GM18498 (cell line): Measurements from ENCODE around the gene PDE4B.
"Not testable (repeated sequence)": the region's sequence is repeated elsewhere in the genome, so short reads cannot be mapped to it uniquely, and the experiment has no call there.

Experiments used
- ATAC-seq: cut with Tn5 transposase; IDR thresholded peaks from one replicate; pipeline ENCODE4 v1.9.1; 2021; ENCODE audit warnings: mild to moderate bottlenecking, moderate library complexity; ENCODE audit not compliant: unreplicated experiment

Gene PDE4B

DNA sequence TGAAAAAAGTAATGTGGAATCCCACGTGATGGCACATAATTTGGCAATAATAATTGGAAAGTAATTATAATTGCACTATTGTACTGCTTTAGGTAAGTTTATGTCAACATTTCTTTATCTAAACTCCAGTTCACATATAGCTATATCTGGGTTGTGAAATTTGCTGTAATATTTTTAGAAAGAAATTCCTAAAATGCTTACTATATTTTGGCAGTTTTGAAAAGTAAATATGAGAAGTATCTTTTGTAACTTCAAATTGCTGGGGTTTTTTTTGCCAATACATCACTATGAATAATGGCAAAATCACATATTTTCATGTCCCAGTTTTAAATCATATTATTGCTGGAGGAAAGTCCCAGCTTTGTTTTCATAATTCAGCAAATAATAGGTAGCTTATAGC, 197.5 kb downstream of the PDE4B start:
- ATAC-seq: no peak

DNA sequence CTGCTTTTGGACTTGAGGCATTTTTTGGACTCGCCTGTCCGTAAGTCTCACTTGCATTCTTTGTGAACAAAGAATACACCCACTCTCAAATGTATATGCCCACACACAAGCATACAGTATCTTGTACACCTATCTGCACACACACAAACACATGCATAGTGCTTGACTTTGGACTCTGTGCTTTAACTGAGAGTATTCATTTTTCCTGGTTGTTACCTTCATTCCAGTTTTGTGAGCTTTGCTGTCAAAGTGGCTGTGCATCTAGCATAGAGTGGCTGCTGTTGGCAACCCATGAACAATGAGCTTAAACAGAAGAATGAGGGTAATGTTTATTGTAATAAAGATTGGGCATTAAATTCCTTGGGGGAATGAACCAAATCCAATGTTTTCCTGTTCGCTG, 199.0 kb downstream of the PDE4B start:
- ATAC-seq: no peak

DNA sequence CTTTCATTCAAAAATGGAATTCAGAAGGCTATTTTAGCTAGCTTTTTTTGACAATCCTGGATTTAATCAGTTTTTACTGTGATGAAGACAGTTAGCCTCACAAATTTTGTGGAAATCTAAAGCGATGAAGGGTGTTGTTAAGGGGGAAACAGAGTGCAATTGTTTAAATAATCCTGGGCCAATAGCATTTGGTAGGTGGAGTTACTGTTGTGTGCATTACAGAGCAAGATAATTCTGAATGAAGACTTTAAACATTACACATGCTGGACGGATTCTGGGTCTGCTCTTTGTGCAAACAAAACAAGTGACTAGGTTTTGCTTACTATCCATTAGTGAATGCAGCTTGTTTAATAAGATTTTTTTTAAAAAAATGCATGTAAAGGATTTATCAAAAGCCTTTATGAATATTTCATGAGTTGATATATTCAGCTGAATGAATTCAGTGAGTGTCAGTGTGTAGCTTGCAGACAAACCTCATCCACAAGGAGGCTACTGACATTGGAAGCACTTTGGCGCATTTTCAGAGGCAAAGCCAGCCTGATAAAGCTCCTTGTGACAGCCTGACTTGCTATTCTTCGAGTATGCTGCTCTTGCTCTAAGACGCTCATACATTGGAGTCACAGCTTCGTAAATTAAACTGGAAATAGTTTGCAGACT, 199.6 kb downstream of the PDE4B start:
- no peak for ATAC-seq

DNA sequence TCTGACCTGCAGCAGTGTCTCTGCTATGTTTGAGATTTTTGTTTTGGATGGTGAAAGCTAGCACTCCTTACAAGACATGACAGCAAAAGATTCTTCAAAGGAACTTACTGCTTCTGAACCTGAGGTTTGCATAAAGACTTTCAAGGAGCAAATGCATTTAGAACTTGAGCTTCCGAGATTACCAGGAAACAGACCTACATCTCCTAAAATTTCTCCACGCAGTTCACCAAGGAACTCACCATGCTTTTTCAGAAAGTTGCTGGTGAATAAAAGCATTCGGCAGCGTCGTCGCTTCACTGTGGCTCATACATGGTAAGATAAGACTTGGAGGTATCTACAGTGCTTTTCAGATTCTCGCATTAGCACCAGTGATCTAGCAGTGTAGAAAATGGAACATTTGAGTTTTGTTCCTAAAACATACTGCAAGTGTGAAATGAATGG, 200.2 kb downstream of the PDE4B start:
- ATAC-seq: no peak

DNA sequence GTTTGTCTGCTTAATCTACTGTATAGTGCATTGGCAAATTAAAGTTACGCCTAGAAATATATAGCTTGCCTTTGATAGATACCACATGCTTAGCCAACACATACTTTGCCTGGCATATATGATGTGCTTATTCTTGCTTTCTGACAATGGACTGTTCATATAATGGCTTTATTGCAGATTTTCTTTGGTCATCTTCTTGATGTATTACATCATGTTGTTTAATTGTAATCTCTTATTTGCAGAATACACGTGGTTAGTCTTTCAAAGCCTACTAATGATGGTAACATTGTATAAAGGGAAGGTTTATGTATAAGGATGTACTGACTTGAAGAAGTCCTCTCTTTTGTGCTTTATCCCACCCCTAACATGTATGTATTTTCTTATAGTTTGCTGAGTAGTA, 201.5 kb downstream of the PDE4B start:
- no peak for ATAC-seq

DNA sequence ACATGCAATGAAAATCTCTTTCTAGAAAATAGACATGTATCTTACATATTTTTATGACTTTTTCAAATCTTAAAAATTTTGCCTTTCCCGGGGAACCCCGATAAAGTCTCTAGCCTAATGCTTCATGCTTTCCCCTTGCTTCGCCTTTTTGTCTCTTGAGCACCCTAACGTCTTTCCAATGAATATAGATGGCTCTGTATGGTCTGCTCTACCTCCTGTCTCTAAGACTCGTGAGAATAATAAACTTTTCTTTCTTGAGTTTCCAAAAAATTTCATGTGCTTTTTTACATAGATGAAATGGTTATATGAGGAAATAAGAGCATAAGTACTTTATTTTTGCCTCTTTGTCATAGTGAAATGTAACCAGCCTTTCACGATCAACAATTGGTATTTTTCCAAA, 202.6 kb downstream of the PDE4B start:
- no peak for ATAC-seq

DNA sequence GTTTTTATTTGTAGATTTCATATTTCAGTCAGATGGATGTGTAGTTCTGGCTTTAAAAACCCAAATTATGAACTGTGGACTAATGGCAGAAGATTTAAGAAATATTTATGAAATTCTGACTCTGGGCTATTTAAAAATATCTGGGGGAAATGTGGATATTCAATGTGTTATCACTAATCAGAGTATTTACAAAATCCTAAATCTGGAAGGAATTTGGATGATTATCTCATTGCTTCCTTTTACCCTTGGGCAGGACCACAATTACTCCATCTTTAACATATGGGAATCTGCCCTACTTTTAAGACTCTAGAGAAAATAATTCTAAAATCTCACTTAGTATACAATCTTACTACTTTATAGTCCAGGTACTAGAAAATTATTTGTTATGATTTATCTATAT, 203.2 kb downstream of the PDE4B start:
- ATAC-seq: no peak

DNA sequence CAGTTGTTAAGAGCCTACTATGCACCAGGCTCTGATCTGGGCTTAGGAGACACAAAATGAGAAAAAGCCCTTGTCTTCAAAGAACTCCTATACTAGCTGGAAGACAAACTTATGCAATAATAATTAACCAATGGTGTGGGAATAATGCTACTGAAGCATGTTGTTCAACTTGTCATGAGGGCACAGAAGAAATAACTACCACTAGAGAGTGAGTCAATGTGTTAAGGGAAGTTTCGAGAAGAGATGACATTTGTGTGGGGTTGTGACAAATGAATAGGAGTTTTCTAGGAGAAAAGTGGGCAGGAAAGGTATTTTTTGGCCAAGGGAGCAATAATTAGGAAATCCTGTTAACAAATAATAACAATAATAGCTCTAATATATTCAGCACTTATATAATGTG, 205.0 kb downstream of the PDE4B start:
- ATAC-seq: no peak

DNA sequence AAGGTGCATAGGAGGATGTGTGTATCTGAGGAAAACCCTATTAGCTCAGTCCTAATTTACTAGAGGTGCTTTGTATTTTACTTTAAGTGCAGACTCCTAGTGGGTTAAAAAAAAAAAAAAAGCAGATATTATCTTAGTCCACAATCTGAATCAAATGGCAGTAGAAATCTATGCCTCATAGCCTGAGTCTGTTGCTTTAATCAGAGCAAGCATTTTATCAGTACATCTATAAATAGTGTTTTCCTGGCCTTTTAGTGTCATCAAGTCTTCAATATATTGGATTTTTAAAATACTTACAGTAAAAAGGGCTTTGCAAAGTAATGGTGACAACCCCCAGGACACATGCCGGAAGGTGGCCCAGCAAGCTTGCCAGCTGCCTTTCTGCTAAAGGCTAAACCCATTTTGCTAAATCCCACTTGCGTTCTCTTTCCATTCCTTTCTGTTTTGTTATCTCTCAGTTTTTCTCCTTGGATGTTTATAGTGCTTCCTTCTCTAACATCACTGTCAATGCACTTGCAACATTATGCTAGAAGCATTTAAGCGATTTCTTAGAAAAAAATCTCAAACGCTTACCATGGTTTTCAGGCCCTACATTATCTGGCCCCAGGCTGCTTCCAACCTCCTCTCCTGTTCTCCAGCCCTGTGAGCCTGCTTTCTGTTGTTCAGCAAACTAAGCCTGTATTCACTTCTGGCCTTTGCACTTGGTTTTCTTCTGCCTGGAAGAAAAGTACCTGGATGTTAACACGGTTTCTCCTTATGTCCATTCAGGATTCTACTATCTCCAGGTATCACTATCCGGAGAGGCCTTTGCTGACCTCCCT, 206.3 kb downstream of the PDE4B start:
- ATAC-seq: no peak

DNA sequence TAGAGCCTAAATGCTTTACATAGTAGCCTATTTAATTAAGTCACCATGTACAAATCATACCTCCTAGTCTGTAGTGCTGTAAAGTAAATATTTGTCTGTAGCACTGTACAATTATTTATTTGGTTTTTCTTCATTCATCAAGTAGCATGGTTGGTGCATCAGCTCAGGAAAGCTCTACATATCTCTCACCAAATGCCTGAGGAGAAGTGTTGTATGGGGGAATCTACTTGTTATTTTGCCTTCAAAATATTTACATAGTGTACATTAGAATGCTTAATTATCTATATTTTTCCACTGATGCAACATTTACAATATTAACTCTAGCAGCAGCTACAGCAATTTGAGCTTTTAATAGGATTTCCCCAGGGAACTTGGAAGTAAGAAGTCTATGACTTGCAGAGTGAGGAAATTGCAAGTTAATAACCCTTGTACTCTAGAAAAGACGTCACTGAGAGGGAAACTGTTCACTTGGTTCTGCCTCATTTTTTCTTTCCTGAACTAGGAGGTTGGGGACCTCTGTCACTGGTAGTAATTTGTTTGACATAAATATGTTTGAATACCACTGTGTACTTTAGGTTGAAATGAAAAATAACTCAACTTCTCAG, 207.4 kb downstream of the PDE4B start:
- no peak for ATAC-seq

DNA sequence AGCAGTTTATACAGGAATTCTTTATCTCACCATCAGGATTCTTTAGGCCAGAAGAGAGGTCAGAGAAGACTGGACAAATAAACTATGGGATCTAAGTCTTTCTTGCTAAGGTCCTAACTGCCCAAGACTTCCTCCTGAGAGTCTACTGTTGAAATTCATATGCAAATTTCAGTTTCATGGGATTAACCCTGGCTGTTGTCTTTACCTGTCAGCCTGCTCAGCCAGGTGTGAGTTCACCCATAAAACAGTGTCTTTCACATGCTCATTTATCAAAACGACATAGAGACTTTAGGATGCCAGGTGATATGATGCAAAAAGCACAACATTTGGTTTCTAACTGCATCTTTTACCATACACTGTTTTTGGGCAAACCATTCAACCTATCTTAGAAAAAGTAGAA, 211.0 kb downstream of the PDE4B start:
- no peak for ATAC-seq

DNA sequence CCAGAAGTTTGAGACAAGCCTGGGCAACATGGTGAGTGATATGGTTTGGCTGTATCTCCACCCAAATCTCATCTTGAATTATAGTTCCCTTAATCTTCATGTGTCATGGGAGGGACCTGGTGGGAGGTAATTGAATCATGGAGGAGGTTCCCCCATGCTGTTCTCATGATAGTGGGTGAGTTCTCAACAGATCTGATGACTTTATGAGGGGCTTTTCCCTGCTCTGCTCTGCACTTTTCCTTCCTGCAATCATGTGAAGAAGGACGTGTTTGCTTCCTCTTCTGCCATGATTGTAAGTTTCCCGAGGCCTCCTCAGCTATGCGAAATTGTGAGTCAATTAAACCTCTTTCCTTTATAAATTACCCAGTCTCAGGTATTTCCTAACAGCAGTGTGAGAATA, 213.8 kb downstream of the PDE4B start:
- not testable (repeated sequence) for ATAC-seq

DNA sequence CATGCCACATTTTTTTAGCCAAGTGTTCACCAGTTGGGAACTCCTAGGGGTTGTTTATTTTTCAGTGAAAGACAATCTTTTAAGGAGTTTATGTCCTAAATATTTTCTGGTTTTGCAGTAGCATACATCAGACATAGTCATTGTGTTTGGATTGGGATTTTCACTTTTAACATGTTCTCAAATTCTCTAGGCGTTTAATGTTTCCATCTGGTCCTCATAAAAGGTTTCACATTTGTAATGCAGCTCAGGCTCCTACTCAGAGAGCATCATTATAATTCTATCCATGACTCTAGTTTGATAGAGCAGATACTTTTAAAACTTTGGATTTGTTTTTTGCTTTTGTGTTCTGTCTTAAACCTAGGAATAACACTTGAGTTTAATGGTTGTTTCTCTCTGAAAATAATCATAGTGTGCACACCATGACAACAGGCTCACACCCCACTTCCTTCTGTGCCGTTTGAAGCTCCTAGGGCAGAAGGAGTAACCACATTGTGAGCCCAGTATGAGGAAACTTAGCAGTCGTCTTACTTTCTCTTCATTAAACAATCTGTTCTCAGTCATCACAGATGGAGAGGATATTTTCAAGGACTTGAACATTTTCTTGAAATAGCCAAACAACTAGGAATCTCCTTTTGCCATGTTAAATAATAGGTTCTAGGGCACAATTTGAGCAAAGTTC, 219.6 kb downstream of the PDE4B start:
- ATAC-seq: no peak

DNA sequence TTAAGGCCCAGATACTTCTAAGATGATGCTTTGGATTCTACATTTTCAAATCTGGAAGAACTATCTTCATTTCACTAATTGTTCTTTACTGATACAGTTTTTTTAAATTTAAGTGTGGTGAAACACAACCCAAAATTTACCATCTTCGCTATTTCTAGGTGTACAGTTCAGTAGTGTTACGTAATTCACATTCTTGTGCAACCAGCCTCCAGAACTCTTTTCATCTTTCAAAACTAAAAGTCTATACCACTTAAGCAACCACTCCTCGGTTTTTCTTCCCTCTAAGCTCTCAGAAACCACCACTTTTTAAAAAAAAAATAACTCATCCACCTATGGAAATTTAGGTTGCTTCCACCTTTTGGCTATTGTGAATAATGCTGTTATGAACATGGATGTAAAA, 220.7 kb downstream of the PDE4B start:
- ATAC-seq: no peak

DNA sequence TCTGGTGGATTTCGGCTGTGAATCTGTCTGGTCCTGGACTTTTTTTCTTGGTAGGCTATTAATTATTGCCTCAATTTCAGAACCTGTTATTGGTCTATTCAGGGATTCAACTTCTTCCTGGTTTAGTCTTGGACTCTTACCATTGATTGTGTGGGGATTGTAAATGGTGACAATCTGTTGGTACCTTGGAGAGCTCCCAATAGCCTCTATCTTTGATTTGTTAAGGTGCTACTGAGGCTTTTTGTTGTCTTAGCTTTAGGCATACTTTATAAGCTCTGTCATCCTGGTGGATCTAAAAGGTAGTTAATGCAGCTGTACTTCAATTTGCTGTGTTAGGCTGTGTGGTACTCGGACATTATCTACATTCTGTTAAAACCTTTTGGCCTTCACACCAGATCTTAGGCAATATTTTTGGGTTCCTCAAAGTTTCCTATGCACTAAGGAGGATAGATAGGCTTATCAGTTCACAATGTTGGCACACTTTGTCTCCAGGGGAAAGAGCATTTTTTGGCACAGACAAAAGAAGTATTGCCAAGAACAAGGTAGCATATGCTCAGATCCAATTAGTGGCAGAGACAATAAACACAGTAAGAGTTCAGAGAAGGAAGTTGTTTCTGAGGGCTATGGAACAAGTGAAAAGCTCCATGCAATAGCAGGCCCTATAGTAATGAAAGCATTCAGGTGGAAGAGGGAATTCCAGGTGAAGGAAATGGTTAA, 230.4 kb downstream of the PDE4B start:
- ATAC-seq: no peak

DNA sequence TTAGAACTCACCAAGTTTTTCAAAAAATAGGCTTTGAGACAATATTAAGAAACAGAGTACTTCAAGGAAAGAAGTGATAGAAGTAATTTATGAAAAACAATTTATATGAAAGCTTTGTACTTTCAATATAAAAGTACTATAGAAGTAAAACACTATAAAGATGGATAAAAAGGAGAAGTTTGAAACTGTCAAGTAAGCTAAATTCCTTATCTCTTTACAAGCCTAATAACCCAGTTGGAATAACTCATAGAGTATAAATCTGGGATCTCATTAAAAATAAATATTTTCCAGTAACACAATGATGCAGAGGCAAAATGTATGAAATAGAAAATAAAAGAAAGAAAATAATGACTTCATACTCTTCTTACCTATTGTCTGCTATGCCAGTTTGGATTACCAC, 232.5 kb downstream of the PDE4B start:
- ATAC-seq: no peak

DNA sequence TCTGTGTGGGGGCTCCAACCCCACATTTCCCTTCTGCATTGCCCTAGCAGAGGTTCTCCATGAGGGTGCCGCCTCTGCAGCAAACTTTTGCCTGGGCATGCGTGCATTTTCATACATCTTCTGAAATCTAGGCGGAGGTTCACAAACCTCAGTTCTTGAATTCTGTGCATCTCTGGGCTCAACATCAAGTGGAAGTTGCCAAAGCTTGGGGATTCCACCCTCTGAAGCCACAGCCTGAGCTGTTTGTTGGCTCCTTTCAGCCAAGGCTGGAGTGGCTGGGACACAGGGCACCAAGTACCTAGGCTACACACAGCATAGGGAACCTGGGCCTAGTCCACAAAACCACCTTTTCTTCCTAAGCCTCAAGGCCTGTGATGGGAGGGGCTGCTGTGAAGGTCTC, 235.3 kb downstream of the PDE4B start:
- ATAC-seq: no peak

DNA sequence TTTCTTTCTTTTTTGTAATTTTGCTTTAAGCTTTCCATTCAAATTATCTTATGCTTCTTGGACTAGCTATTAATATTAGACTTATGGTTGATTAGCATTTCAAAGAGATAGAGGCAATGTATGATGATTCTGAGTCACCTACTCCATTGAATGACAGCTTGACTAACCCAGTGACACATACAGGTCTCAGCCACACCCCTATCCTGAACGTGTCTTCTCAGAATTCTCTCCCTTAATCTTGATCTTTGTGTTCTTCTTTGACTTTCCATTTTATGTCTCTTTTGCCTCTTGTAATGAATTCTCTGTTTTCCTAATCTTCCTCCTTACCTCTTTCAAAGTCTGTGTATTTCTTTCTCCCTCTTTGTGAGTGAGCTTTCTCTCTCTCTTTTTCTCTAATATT, 241.1 kb downstream of the PDE4B start:
- no peak for ATAC-seq

DNA sequence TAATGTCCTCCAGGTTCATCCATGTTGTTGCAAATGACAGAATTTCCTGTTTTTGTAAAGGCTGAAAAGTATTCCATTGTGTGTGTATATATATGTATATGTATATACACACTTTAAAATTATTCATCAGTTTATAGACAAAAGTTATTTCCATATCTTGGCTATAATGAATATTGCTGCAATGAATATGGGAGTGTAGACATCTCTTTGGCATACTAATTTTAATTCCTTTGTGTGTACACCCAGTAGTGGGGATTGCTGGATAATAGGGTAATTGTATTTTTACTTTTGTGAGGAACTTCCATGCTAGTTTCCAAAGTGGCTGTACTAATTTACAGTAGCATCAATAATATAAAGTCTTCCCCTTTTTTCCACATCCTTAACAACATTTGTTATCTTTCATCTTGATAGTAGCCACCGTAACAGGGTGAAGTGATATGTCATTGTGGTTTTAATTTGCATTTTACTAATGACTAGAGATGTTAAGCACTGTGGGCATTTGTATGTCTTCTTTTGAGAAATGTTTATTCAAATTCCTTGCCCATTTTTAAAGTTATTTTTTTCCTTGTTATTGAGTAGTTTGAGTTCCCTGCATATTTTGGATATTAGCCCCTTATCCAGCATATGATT, 243.0 kb downstream of the PDE4B start:
- ATAC-seq: no peak

DNA sequence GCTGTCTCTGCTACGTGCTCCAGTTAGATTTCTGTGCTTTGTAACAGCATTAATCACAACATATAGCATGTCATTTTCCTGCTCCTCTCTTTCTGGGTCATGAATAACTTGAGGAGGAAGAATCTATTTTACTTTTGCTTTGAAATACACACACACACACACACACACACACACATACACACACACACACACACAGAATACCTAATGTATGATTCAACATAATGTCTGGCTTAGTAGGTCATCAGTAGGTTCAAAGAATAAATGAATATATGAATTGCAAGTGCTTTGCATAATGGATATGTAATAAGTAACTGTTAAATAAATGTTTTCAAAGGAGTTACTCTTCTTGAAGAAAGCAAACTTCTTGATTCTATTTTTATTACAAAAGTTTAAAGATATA, 249.0 kb downstream of the PDE4B start:
- no peak for ATAC-seq

DNA sequence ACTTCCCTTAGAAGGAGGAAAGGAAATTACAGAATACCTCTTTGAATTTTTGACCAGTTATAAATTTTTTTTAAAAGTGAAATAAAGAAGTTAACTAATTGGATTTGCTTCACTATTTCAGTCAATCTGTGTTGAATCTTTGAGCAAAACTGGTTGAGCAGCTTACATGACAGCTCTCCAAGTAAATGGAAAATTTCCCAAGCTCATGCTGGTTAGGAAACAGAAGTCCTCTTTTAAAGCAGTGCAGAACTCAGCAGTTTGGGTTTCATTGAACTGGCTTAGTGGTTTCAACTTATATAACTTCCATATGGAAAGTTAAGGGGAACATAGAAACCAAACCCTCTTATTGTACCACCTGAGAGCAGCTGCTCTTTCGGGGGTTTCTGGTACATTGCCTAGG, 250.5 kb downstream of the PDE4B start:
- no peak for ATAC-seq
